DOHH2 (cell line): ENCODE measurements around the gene ARHGAP4.
A peak's percentile ranks its signal among the peaks of the same experiment; 100 is the strongest.

Experiments
- H3F3A ChIP-seq: fragments of 200-600 bp; sonication (generic), shearing (Covaris generic); 2 replicates; pipeline ENCODE4 v1.6.0; 2016; ENCODE audit warnings: antibody characterized with exemption, mild to moderate bottlenecking; ENCODE audit not compliant: control insufficient read depth, insufficient read depth
- H3K27ac ChIP-seq: fragments of 200-600 bp; sonication (generic); 2 replicates; pipeline ENCODE4 v1.5.1; 2014; ENCODE audit warnings: low read depth, mild to moderate bottlenecking, low read length, moderate library complexity
- H3K27me3 ChIP-seq: fragments of 200-600 bp; sonication (generic); 2 replicates; pipeline ENCODE4 v1.6.1; 2014; ENCODE audit warnings: mild to moderate bottlenecking, low read length, mixed read lengths; ENCODE audit not compliant: control insufficient read depth
- H3K36me3 ChIP-seq: fragments of 200-600 bp; sonication (generic); 2 replicates; pipeline ENCODE4 v1.6.1; 2014; ENCODE audit warnings: mild to moderate bottlenecking, low read length, moderate library complexity, mixed read lengths; ENCODE audit not compliant: control insufficient read depth
- H3K4me1 ChIP-seq: fragments of 200-600 bp; sonication (generic); 2 replicates; pipeline ENCODE4 v1.6.1; 2014; ENCODE audit warnings: mild to moderate bottlenecking, low read length, mixed read lengths; ENCODE audit not compliant: control insufficient read depth
- H3K4me2 ChIP-seq: fragments of 200-600 bp; sonication (generic); 2 replicates; pipeline ENCODE4 v1.6.0; 2014; ENCODE audit warnings: mild to moderate bottlenecking, low read length, moderate library complexity
- H3K4me3 ChIP-seq: fragments of 200-600 bp; sonication (generic); 2 replicates; pipeline ENCODE4 v1.5.1; 2014; ENCODE audit warnings: mild to moderate bottlenecking, low read length, mixed read lengths
- H3K79me2 ChIP-seq: fragments of 200-600 bp; sonication (generic); 2 replicates; pipeline ENCODE4 v1.6.1; 2014; ENCODE audit warnings: mild to moderate bottlenecking, low read length, mixed read lengths; ENCODE audit not compliant: control insufficient read depth
- H3K9me2 ChIP-seq: fragments of 200-600 bp; sonication (generic); replicated peaks from 2 replicates; pipeline ENCODE4 v1.6.1; 2014; ENCODE audit warnings: mild to moderate bottlenecking, low read length, mixed read lengths; ENCODE audit not compliant: control insufficient read depth
- H3K9me3 ChIP-seq: fragments of 200-600 bp; sonication (generic); 2 replicates; pipeline ENCODE4 v1.6.1; 2014; ENCODE audit warnings: antibody characterized with exemption, low read length, mixed read lengths; ENCODE audit not compliant: control insufficient read depth, insufficient read depth
- H4K20me1 ChIP-seq: fragments of 200-600 bp; sonication (generic); 2 replicates; pipeline ENCODE4 v1.6.0; 2014; ENCODE audit warnings: low read depth, mild to moderate bottlenecking, antibody characterized with exemption, low read length, moderate library complexity; ENCODE audit not compliant: control insufficient read depth, insufficient read depth
- CTCF ChIP-seq: fragments of 200-600 bp; sonication (generic); IDR thresholded peaks from one replicate; pipeline ENCODE4 v1.5.1; 2014; ENCODE audit warnings: antibody characterized with exemption, mild to moderate bottlenecking, low read depth, low read length; ENCODE audit not compliant: poor library complexity, severe bottlenecking
- EZH2phosphoT487 ChIP-seq: fragments of 200-600 bp; sonication (generic); IDR thresholded peaks from 2 replicates; pipeline ENCODE4 v1.6.1; 2017; ENCODE audit warnings: borderline replicate concordance, mild to moderate bottlenecking, antibody characterized with exemption, low read length, moderate library complexity, mixed read lengths

ARHGAP4 gene

GRCh38 chrX:153973127-153974002 is 47.3 kb upstream of the ARHGAP4 start:
- Histone ChIP-seq H3F3A (0 out of 2 replicates have a peak, but pooled peaks cover 3% of the 10 kb centered on the region), H3K27me3 (no peaks in the 10 kb centered on the region), H3K79me2 (peaks cover 52% of the 10 kb centered on the region), H4K20me1 (no peaks in the 10 kb centered on the region; the same call in 1 of the 2 replicates), H3K4me2 (peak overlapping the region; percentile 91), H3K27ac (peak overlapping the region; percentile 94), H3K9me2 (no peaks in the 10 kb centered on the region), H3K36me3 (peaks cover 30% of the 10 kb centered on the region), H3K4me1 (peaks cover 22% of the 10 kb centered on the region), H3K9me3 (no peaks in the 10 kb centered on the region), H3K4me3 (peak overlapping the region; percentile 77)
- TF ChIP-seq CTCF (no peak), EZH2phosphoT487 (no peak)

GRCh38 chrX:153972368-153973126 is 46.5 kb upstream of the ARHGAP4 start, which contains the start of gene TMEM187:
Gene TMEM187 (plus strand): TSS chrX:153972754. CDS start chrX:153982063, 9,309 bp downstream.
- H3K9me2 ChIP-seq = no peaks in the 10 kb centered on the region
- TF ChIP-seq CTCF (no peak), EZH2phosphoT487 (no peak)
- H3K79me2 ChIP-seq = peaks cover 60% of the 10 kb centered on the region
- H3K9me3 ChIP-seq = no peaks in the 10 kb centered on the region
- peaks cover 30% of the 10 kb centered on the region for H3K4me1 ChIP-seq
- no peaks in the 10 kb centered on the region for H3K27me3 ChIP-seq
- H3F3A ChIP-seq = 0 out of 2 replicates have a peak, but pooled peaks cover 3% of the 10 kb centered on the region
- H3K4me2 ChIP-seq = peak within 1 kb of the TSS; percentile 91
- peak within 1 kb of the TSS; percentile 94 for H3K4me3 ChIP-seq
- H4K20me1 ChIP-seq = peaks cover 7% of the 10 kb centered on the region; the same call in 1 of the 2 replicates
- peak within 1 kb of the TSS; percentile 96 for H3K27ac ChIP-seq
- H3K36me3 ChIP-seq = peaks cover 37% of the 10 kb centered on the region

GRCh38 chrX:153971450-153972367 is 45.6 kb upstream of the ARHGAP4 start, which contains the start of gene HCFC1:
Gene HCFC1 (minus strand): TSS chrX:153971818. CDS start chrX:153970840, 978 bp downstream.
- Histone ChIP-seq H3K36me3 (peaks cover 45% of the 10 kb centered on the region), H3K9me3 (no peaks in the 10 kb centered on the region), H3K9me2 (no peaks in the 10 kb centered on the region), H3K79me2 (peaks cover 68% of the 10 kb centered on the region), H3K27ac (peak within 1 kb of the TSS; percentile 96), H3K27me3 (no peaks in the 10 kb centered on the region), H4K20me1 (peaks cover 7% of the 10 kb centered on the region), H3K4me3 (peak within 1 kb of the TSS; percentile 94), H3F3A (0 out of 2 replicates have a peak, but pooled peaks cover 3% of the 10 kb centered on the region), H3K4me1 (peaks cover 39% of the 10 kb centered on the region), H3K4me2 (peak within 1 kb of the TSS; percentile 68)
- TF ChIP-seq EZH2phosphoT487 = no peak
- no peak for TF ChIP-seq CTCF
